Immature natural killer cell (primary cell): ENCODE data around the gene CCDC127. TPM values are rescaled to one million over a fixed set of nuclear protein-coding genes. Genes with fewer than 3 reads are reported as not detected.
"Not testable (repeated sequence)": the region's sequence is repeated elsewhere in the genome, so short reads cannot be mapped to it uniquely, and the experiment has no call there.

Experiments used
- DNase-seq, 3 donors: peaks; one replicate each; pipeline ENCODE4 v3.0.0; 2022; ENCODE audit warnings: mixed read lengths in 1 of 3
- H3K27ac Mint-ChIP-seq, 6 donors: one replicate each; pipeline ENCODE4 v1.8.0; 2020; ENCODE audit warnings: mixed read lengths in 6 of 6, mild to moderate bottlenecking in 5 of 6, inconsistent platforms in 4 of 6, moderate library complexity in 3 of 6
- H3K27me3 Mint-ChIP-seq, 3 donors: one replicate each; pipeline ENCODE4 v1.8.0; 2020 to 2021; ENCODE audit warnings: low read depth in 3 of 3, mild to moderate bottlenecking in 3 of 3, mixed read lengths in 3 of 3, moderate library complexity in 3 of 3, inconsistent platforms in 1 of 3
- H3K36me3 Mint-ChIP-seq, 3 donors: one replicate each; pipeline ENCODE4 v1.8.0; 2020; ENCODE audit warnings: mixed read lengths in 3 of 3, inconsistent platforms in 2 of 3, mild to moderate bottlenecking in 2 of 3
- H3K4me1 Mint-ChIP-seq, 2 donors: one replicate each; pipeline ENCODE4 v1.8.0; 2020; ENCODE audit warnings: inconsistent platforms in 2 of 2, mild to moderate bottlenecking in 2 of 2, mixed read lengths in 2 of 2, moderate library complexity in 1 of 2
- H3K4me3 Mint-ChIP-seq, 5 donors: one replicate each; pipeline ENCODE4 v1.8.0; 2020; ENCODE audit warnings: mild to moderate bottlenecking in 5 of 5, mixed read lengths in 5 of 5, inconsistent platforms in 3 of 5, moderate library complexity in 3 of 5
- H3K9me3 Mint-ChIP-seq, 6 donors: one replicate each; pipeline ENCODE4 v1.8.0; 2020; ENCODE audit warnings: mild to moderate bottlenecking in 6 of 6, mixed read lengths in 6 of 6, inconsistent platforms in 4 of 6, moderate library complexity in 3 of 6
- polyA plus RNA-seq, 3 donors: library from polyadenylated mRNA; unstranded; fragments of 300-500 nt; fragmentation: Illumina TruSeq; gene quantifications; one replicate each; pipeline ENCODE4 v1.2.3, GENCODE V29; 2021

CCDC127 gene
- polyA plus RNA-seq, 3 donors from 2014 or later, result 2.4 to 3.8 (median 3.6) TPM

- not testable (repeated sequence) for H3K27ac Mint-ChIP-seq, H3K36me3 Mint-ChIP-seq, H3K4me1 Mint-ChIP-seq, H3K27me3 Mint-ChIP-seq, DNase-seq, H3K9me3 Mint-ChIP-seq, H3K4me3 Mint-ChIP-seq
Observed at GRCh38 chr5:164783-165182, 53.2 kb downstream of the CCDC127 start.

- Mint-ChIP-seq H3K9me3 (no peaks in the 10 kb centered on the region), H3K4me1 (no peaks in the 10 kb centered on the region), H3K4me3 (no peak overlapping the region), H3K27ac (no peak overlapping the region), H3K27me3 (peaks cover 0 to 10% (median 8%) of the 10 kb centered on the region in 3 donors), H3K36me3 (no peaks in the 10 kb centered on the region)
- DNase-seq, result no peak
Observed at GRCh38 chr5:164244-164643, 53.7 kb downstream of the CCDC127 start.

GRCh38 chr5:163841-164240 lies 54.1 kb downstream of the CCDC127 start:
- H3K27me3 Mint-ChIP-seq, result peaks cover 0 to 10% (median 8%) of the 10 kb centered on the region in 3 donors
- H3K4me3 Mint-ChIP-seq, result no peak overlapping the region
- H3K36me3 Mint-ChIP-seq, result no peaks in the 10 kb centered on the region
- no peak for DNase-seq
- H3K4me1 Mint-ChIP-seq, result no peaks in the 10 kb centered on the region
- no peak overlapping the region for H3K27ac Mint-ChIP-seq
- no peaks in the 10 kb centered on the region for H3K9me3 Mint-ChIP-seq

- no peak for DNase-seq
- Mint-ChIP-seq H3K9me3 (no peaks in the 10 kb centered on the region), H3K27ac (no peak overlapping the region), H3K27me3 (peaks cover 0 to 10% (median 8%) of the 10 kb centered on the region in 3 donors), H3K36me3 (no peaks in the 10 kb centered on the region), H3K4me1 (no peaks in the 10 kb centered on the region), H3K4me3 (no peak overlapping the region)
Observed at GRCh38 chr5:163338-163620, 54.7 kb downstream of the CCDC127 start.

- no peaks in the 10 kb centered on the region for H3K9me3 Mint-ChIP-seq
- no peak overlapping the region for H3K4me3 Mint-ChIP-seq
- H3K36me3 Mint-ChIP-seq, result no peaks in the 10 kb centered on the region
- no peaks in the 10 kb centered on the region for H3K4me1 Mint-ChIP-seq
- DNase-seq, result no peak
- no peak overlapping the region for H3K27ac Mint-ChIP-seq
- H3K27me3 Mint-ChIP-seq, result peaks cover 0 to 10% (median 8%) of the 10 kb centered on the region in 3 donors
Observed at GRCh38 chr5:162565-163337, 55.2 kb downstream of the CCDC127 start.

GRCh38 chr5:162190-162564 lies 55.8 kb downstream of the CCDC127 start:
- Mint-ChIP-seq H3K4me1 (no peaks in the 10 kb centered on the region), H3K36me3 (no peaks in the 10 kb centered on the region), H3K4me3 (no peak overlapping the region), H3K27ac (no peak overlapping the region), H3K9me3 (no peaks in the 10 kb centered on the region), H3K27me3 (peaks cover under 1 to 10% (median 8%) of the 10 kb centered on the region in 3 donors)
- no peak for DNase-seq

- H3K36me3 Mint-ChIP-seq, result no peaks in the 10 kb centered on the region
- no peak overlapping the region for H3K4me3 Mint-ChIP-seq
- H3K4me1 Mint-ChIP-seq, result no peaks in the 10 kb centered on the region
- H3K27me3 Mint-ChIP-seq, result peaks cover 2 to 10% (median 8%) of the 10 kb centered on the region in 3 donors
- DNase-seq, result no peak
- H3K9me3 Mint-ChIP-seq, result no peaks in the 10 kb centered on the region
- H3K27ac Mint-ChIP-seq, result no peak overlapping the region
Observed at GRCh38 chr5:161803-162110, 56.2 kb downstream of the CCDC127 start.

- H3K9me3 Mint-ChIP-seq, result no peaks in the 10 kb centered on the region
- no peaks in the 10 kb centered on the region for H3K36me3 Mint-ChIP-seq
- no peak overlapping the region for H3K4me3 Mint-ChIP-seq
- H3K27ac Mint-ChIP-seq, result no peak overlapping the region
- H3K4me1 Mint-ChIP-seq, result no peaks in the 10 kb centered on the region
- peaks cover 3 to 10% (median 8%) of the 10 kb centered on the region in 3 donors for H3K27me3 Mint-ChIP-seq
- no peak for DNase-seq
Observed at GRCh38 chr5:160921-161802, 56.8 kb downstream of the CCDC127 start.

- no peaks in the 10 kb centered on the region for H3K36me3 Mint-ChIP-seq
- no peak overlapping the region for H3K27ac Mint-ChIP-seq
- H3K27me3 Mint-ChIP-seq, result peaks cover 3 to 10% (median 10%) of the 10 kb centered on the region in 3 donors
- H3K4me1 Mint-ChIP-seq, result no peaks in the 10 kb centered on the region
- H3K4me3 Mint-ChIP-seq, result no peak overlapping the region
- no peak for DNase-seq
- no peaks in the 10 kb centered on the region for H3K9me3 Mint-ChIP-seq
Observed at GRCh38 chr5:160173-160510, 57.8 kb downstream of the CCDC127 start.

- Mint-ChIP-seq H3K36me3 (no peaks in the 10 kb centered on the region), H3K4me1 (no peaks in the 10 kb centered on the region), H3K27me3 (peaks cover 3 to 10% (median 10%) of the 10 kb centered on the region in 3 donors), H3K4me3 (no peak overlapping the region), H3K9me3 (no peaks in the 10 kb centered on the region), H3K27ac (no peak overlapping the region)
- DNase-seq, result no peak
Observed at GRCh38 chr5:159448-160172, 58.3 kb downstream of the CCDC127 start.

- Mint-ChIP-seq H3K36me3 (no peaks in the 10 kb centered on the region), H3K4me3 (no peak overlapping the region), H3K27ac (no peak overlapping the region), H3K4me1 (no peaks in the 10 kb centered on the region), H3K27me3 (peaks cover 3 to 12% (median 12%) of the 10 kb centered on the region in 3 donors), H3K9me3 (no peaks in the 10 kb centered on the region)
- DNase-seq, result no peak
Observed at GRCh38 chr5:158807-159447, 59.0 kb downstream of the CCDC127 start.

- H3K27me3 Mint-ChIP-seq, result peaks cover 3 to 14% (median 12%) of the 10 kb centered on the region in 3 donors
- H3K4me3 Mint-ChIP-seq, result no peak overlapping the region
- no peaks in the 10 kb centered on the region for H3K9me3 Mint-ChIP-seq
- H3K27ac Mint-ChIP-seq, result no peak overlapping the region
- DNase-seq, result no peak
- H3K4me1 Mint-ChIP-seq, result no peaks in the 10 kb centered on the region
- H3K36me3 Mint-ChIP-seq, result no peaks in the 10 kb centered on the region
Observed at GRCh38 chr5:157801-158200, 60.2 kb downstream of the CCDC127 start.

GRCh38 chr5:157126-157715 lies 60.7 kb downstream of the CCDC127 start:
- DNase-seq, result no peak
- Mint-ChIP-seq H3K27me3 (peaks cover 3 to 15% (median 14%) of the 10 kb centered on the region in 3 donors), H3K36me3 (no peaks in the 10 kb centered on the region), H3K9me3 (no peaks in the 10 kb centered on the region), H3K27ac (no peak overlapping the region), H3K4me3 (no peak overlapping the region), H3K4me1 (no peaks in the 10 kb centered on the region)
